Muscle of arm (tissue), 12 donors: Measurements from ENCODE around the gene ATAD3A. TPM values are rescaled to one million over a fixed set of nuclear protein-coding genes. Genes with fewer than 3 reads are reported as not detected.

Source experiments
- DNase-seq: peaks from one replicate; pipeline ENCODE4 v3.0.0-alpha.2; 2013
- polyA plus RNA-seq, 12 donors: library from polyadenylated mRNA; unstranded; fragments of 120-200 nt; gene quantifications; one replicate each; pipeline ENCODE4 v1.2.1, GENCODE V29; 2013; ENCODE audit not compliant: insufficient read length in 12 of 12

The ATAD3A gene
- polyA plus RNA-seq, 12 donors: 8.6 to 27.8 (median 13.4) TPM; not detected in 1

GRCh38 chr1:1538334-1538733, 26.4 kb downstream of the ATAD3A start:
- no peak for DNase-seq

DNA sequence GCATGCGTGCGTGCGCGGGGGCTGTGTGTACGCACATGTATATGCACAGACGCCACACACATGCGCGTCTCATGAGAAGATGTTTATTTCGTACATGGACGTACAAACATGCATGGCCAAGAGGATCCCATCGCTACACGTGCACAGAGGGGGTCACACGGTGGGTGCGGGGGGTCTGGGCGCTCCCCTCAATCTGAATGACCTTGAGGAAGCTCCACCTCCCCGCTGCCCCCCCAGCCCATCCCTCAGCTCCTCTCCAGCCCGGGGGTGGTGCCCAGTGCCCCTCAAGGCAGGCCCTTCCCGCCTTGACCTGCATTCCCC, 27.0 kb downstream of the ATAD3A start:
- DNase-seq: no peak

DNA sequence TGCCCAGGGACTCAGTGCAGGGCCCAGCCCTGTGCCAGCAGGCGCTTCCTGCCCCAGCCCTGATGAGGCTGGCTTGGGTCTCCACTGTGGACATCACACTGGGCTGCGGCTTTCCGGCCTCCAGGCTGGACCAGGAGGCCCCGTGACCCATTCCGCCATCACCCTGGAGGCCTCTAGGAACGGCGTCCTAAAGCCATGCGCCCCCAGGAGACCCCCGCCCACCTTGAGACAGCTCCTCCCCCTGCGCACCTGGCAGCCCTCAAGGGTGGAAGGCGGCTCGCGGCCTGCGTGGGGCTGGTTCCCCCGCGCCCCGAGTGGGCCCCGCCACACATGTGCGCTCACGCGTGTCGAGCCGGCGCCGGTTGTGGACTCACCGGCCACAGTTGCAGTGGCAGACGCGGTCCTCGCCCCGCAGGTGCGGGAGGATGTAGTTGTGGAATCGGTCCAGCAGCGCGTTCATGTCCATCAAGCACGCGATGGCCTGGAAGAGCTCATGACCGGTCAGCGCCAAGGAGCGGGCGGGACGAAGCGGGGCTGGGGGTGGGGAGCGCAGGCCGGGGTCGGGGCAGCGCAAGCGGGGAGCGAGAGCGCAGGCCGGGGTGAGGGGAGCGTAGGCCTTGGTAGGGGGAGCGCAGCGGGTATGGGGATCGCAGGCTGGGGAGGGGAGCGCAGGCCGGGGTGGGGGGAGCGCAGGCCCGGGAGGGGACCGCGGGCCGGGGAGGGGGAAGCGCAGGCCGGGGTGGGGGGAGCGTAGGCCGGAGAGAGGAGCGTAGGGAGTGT, 27.5 kb downstream of the ATAD3A start:
- no peak for DNase-seq

DNA sequence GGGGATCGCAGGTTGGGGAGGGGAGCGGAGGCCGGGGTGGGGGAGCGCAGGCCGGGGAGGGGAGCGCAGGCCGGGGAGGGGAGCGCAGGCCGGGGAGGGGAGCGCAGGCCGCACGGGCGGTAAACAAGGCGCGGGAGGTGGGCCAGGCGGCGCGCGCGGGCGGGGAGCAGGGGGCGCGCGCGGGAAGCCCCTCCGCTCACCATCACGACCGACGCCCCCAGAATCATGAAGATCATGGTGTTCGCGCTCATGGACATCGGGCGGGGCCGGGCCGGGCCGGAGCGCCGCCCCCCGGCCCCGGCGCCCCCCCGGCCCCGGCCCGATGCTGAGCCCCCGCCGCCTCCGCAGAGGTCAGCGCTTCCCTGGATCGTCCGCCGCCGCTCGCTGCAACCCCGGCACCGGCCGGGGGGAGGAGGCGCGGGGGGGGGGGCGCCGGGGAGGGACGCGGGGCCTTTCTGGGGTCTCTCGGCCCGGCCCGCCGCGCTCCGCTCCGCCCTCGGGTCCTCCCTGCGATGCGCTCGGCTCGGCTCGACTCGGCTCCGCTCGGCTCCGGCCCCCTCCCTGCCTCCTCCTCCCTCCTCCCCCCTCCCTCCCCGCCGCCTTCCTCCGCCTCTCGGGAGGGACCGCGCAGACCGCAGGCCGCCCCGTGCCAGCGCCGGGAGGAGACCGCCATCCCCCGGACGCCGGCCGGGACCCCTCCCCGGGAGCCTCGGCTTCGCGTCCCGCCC, 28.3 kb downstream of the ATAD3A start, which contains the start of gene TMEM240:
Gene TMEM240 (minus strand): TSS at position 535 of the 728 bp plus-strand sequence. CDS start 278 bp downstream, at position 257.
- peak; percentile 70 for DNase-seq

DNA sequence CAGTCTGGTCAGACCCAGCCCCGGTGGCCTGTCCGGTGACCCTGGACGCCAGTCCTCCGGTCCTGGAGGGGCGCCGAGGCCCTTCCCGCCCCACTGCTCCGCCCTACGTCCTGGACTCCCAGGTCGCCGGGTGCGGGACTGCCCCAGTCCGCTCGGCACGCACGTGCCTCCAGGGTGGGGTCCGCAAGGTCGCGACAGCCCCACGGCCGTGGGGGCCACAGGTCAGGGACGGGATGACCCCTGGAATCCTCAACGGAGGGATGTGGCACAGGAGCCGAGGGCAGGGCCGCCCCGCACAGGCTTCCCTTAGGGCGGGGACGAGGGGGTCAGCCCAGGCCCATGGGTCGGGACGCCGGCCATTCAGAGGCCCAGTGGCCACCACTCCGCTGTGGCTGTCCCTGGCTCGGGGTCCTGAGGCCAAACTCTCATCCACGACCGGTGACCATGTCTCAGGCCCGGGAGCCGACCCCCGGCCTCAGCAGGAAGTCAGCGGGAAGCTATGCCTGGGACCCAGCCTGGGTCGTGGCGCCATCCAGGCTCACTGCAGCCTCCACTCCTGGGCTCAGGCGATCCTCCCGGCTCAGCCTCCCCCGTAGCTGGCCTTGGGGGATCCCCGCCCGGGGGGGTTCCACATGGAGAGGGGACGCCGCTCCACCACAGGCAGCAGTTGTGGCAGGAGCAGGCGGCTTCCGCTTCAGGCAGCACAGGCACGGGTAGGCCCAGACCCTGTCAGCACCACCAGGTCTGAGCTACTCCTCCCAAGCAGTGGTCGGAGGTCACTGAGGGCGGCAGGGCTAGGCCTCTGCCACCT, 29.1 kb downstream of the ATAD3A start:
- DNase-seq: no peak

DNA sequence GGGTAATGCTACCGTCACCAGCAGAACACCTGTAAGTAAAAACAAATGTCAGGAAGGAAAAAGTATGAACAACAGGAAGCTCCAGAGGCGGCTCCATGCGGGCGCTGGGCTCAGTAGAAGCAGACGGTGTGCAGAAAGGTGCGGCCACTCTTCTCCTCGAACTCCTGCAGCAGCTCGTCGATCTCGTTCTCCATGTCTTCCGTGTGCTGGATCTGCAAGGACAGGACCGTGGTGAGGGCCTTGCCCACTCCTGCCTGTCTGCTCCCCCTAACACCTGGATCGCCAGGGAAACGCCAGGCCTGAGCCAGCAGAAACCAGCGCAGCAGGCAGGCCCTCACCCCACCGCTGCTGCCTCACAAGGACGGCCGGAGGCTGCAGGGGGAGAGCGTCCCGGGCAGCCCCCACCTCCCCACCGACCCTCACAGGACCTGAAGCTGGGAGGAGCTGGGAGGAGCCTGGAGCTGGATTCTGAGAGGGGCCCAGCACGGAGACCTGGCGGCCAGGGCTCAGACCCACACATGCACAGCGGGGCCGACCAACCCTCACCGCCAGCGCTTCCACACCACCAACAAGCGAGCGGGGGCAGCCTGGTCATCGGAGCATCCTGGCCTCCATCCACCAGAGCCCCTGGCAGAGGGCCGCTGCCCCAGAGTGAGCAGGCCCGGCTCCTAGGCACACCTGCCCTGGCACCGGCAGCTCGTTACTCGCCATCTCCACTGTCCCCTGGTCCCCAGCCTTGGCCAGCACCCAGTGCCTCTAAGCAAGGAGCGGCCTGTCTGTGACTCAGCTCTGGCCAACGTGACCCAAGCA, 30.2 kb downstream of the ATAD3A start:
- no peak for DNase-seq

- DNase-seq: no peak
Observed at GRCh38 chr1:1542766-1543705, 31.1 kb downstream of the ATAD3A start.

- DNase-seq: no peak
Observed at GRCh38 chr1:1543706-1544099, 31.7 kb downstream of the ATAD3A start.

DNA sequence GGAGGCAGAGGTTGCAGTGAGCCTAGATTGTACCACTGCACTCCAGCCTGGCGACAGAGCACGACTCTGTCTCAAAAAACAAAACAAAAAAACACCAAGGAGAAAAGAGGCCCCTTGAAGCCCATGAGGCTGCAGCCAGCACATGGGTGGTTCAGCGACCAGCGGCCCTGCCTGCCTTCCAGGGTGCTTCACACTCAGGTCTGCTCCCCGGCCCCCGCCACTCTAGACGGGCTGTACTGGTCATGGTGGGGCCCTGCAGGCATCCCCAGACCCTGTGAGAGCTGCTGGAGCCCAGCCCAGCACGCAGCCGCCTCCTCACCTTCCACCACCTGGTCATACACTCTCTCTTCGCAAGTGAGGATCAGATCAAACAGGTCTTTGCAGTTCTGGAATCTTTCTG, 32.6 kb downstream of the ATAD3A start:
- no peak for DNase-seq

DNA sequence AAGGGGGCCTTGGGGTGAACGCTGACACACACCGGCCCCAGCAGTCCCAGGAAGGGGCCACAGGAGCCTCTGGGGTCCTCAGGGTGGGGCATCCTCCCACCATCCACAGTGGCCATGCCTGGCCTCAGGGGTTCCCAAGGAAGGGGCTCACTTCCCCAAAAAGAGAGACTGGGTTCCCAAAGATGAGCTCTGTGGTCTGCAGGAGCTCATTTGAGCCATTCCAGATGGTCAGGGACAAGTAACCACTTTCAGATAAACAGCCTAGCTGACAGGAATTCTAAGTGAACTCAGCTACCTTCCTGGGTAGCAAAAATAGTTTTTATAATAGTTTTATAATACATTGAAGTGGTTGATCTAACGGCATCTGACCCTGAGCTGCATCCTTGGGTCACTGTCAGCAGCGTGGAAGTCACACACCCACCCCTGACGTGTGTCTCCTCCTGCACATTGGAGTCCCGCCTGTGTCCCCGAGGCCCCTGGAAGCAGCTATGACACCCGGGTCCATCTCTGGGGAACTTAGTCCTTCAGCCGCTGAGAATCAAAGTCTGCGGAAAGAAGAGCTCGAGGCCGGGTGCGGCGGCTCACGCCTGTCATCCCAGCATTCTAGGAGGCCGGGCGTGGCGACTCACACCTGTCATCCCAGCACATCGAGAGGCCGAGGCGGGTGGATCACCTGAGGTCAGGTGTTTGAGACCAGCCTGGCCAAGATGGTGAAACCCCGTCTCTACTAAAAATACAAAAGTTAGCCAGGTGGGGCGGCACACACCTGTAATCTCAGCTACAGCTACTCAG, 34.2 kb downstream of the ATAD3A start:
- no peak for DNase-seq

DNA sequence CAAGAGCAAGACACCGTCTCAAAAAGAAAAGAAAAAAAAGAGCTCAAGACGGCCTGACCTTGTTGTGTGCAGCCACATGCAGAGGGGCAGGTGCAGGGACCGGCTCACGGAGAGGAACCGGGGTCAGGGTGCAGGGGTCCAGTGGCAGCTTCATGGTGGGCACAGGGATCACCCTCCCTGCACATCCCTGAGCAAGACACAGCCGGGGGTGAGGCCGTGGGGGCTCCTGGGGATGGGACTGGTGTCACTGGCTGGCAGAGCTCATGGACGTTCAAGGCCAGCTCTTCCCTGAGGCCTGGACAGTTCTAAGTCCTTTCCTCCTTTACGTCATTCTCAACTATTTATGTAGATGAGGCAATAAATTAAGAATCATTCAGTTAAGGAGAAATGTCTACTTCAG, 35.0 kb downstream of the ATAD3A start:
- no peak for DNase-seq

- no peak for DNase-seq
Observed at GRCh38 chr1:1547476-1547875, 35.5 kb downstream of the ATAD3A start.

DNA sequence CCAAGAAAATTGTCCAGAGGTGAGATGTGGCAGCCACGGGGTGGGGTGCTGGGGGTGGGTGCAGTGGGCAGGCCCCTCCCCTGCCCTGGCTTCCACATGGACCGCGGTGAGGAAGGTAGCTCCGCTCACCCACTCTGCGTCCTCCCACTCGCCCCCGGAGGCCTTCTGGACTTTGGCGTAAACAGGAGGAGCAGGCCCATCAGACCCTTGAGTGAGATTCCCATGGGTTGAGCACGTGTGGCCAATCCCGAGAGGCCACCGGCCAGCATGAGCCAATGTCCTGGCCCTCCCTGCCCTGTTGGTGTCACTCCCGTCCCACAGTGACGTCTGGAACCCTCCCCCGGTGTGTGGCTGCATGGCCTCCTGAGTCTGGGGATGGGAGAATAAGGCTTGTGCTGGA, 36.6 kb downstream of the ATAD3A start:
- no peak for DNase-seq

DNA sequence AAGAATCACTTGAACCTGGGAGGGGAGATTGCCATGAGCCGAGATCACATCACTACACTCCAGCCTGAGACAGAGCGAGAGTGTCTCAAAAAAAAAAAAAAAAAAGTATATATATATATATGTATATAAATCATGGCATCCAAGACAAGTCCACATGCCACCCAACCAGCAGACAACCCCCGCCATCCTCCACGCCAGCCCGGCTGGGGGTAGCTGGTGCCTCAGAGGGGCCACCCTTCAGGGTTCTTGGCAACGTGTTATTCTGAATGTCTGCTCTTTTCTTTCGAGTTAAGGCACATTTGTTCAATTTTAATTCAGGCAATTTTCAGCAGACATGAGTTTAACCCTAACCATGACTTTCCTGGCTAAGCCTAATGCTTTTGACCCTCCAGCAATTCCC, 38.1 kb downstream of the ATAD3A start:
- no peak for DNase-seq

- no peak for DNase-seq
Observed at GRCh38 chr1:1550591-1551432, 38.9 kb downstream of the ATAD3A start.

GRCh38 chr1:1551524-1552262, 39.7 kb downstream of the ATAD3A start:
- no peak for DNase-seq

- DNase-seq: no peak
Observed at GRCh38 chr1:1552263-1552639, 40.3 kb downstream of the ATAD3A start.
